Stimulated activated CD8-positive, alpha-beta memory T cell treated with anti-CD3 and anti-CD28 coated beads, Interleukin-15, amount 100 ng/mL, for 48 hours (primary cell): ENCODE results near the gene ATP5F1E.
"Not testable (repeated sequence)": the region's sequence is repeated elsewhere in the genome, so short reads cannot be mapped to it uniquely, and the experiment has no call there.

Source experiments
- DNase-seq, 2 donors: peaks; one replicate each; pipeline ENCODE4 v3.0.0-alpha.2; 2020; ENCODE audit warnings: low read depth in 2 of 2

Gene ATP5F1E

GRCh38 chr20:58990651-58991445, 41.3 kb downstream of the ATP5F1E start:
- DNase-seq: no peak

GRCh38 chr20:58989196-58989595, 42.9 kb downstream of the ATP5F1E start:
- DNase-seq: no peak

DNA sequence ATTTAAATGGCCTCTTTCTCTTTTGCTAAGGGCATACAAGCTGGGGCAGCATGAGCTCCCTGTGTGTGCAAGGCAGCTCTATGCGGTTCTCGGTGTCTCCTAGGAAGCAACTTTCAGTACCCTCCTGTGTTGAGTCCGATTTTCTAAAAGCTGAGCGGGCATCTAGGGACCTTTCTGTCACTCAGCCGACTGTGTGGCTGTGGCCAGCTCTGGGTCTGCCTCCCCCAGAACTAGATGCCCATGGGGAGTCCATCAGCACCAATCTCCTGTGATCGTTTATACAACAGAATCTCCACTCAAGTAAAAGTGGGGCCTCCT, 43.6 kb downstream of the ATP5F1E start:
- no peak for DNase-seq

DNA sequence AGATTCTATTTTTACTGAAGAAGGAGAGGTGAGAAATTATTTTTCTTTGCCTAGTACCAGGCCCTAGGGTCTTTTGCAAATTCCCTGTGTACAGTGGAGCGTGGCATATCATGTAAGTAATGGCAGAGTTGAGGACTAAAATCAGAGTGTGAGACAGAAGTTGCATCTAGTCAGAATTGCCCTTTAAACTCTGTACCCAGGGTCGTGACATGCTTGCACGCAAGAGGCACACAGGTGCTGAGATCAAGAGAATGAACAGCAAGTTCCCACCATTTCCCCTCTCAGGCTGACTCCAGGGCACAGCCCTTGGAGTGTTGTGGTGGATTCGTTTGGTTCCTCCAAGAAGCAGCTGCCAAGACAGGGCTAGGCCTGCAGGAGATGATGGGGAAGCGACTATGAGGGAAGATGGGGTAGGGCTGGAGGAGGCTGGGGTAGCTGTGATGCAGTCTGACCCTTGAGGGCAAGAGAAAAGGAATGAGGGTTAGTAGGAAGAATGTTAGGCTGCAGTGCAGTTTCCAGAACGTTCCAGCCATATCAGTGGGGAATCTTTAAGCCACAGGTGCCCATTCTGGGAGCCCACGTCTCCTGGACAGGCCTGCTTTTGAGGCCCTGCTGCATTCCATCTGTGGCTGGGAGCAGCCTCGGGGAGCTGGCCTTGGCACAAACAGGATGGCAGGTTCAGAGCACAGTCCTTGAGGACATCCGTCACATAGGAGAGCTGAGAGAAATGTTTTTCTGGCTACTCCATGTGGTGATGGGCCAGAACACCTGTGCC, 44.2 kb downstream of the ATP5F1E start:
- no peak for DNase-seq

DNA sequence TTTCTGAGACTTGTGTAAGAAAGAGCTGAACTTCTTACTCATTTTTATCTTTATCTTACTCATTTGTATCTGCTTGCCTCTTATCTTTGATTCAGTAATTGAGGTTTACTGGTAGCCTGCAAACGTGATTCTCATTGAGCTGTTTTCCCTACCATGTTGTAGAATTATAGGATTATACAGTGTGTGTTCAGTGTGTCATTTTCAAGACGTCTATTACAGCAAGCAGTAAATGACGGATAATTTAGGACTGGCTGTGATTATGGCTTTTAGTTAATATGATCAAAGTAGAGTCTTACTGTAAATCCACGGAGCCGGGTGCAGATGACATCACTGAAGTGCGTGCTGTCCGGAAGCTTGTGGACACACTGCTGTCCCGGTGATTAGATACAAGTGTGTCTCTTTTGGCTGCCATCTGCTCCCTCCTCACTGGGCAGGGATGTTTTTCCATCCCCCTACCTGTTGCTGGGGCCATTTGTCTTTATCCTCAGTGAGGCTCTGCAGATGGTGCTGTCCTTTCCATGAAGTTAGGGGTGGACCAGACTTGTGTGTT, 45.1 kb downstream of the ATP5F1E start:
- DNase-seq: no peak

DNA sequence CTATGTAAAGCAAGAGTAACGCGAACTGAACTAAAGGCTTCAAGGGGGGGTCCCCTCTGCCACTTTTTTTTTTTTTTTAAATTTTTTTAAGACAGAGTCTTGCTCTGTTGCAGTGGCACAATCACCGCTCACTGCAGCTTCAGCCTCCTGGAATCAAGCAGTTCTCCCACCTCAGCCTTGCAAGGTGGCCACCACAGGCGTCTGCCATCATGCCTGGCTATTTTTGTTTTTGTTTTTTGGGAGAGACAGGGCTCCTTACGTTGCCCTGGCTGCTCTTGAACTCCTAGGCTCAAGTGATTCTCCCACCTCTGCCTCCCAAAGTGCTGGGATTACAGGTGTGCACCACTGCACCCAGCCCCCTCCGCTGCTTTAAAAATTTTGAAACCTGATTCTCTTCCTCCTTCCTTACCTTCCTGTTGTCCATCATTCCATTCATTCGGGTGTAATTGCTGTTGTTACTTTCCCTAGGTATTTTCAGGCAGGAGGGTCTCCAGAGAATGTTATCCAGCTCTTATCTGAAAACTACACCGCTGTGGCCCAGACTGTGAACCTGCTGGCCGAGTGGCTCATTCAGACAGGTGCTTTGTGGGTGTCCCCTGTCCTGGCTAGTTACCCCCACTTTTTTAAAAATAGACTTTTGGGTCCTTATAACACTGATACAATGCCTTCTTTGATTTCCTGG, 45.7 kb downstream of the ATP5F1E start:
- no peak for DNase-seq

GRCh38 chr20:58985656-58986055, 46.5 kb downstream of the ATP5F1E start:
- DNase-seq: no peak

DNA sequence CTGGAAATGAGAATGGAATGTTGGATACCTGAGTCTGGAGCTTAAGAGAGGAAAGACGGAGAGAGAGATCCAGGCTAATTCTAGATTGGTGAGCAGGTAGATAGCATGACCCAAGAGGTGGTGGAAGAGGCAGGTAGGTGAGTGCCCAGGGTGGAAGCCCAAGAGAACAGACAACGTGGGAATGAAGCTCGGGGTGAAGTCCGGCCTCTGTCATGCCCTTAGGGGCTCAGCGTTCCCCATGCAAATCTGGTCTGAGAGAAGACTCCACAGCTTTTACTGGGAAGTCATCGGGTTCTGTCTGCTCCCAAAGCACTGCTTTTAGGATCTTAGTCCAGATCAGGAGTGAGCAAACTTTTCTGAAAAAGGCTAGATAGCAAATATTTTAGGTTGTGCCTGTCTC, 47.4 kb downstream of the ATP5F1E start:
- no peak for DNase-seq

- DNase-seq: not testable (repeated sequence)
Measured at GRCh38 chr20:58983115-58983468, 49.0 kb downstream of the ATP5F1E start.

DNA sequence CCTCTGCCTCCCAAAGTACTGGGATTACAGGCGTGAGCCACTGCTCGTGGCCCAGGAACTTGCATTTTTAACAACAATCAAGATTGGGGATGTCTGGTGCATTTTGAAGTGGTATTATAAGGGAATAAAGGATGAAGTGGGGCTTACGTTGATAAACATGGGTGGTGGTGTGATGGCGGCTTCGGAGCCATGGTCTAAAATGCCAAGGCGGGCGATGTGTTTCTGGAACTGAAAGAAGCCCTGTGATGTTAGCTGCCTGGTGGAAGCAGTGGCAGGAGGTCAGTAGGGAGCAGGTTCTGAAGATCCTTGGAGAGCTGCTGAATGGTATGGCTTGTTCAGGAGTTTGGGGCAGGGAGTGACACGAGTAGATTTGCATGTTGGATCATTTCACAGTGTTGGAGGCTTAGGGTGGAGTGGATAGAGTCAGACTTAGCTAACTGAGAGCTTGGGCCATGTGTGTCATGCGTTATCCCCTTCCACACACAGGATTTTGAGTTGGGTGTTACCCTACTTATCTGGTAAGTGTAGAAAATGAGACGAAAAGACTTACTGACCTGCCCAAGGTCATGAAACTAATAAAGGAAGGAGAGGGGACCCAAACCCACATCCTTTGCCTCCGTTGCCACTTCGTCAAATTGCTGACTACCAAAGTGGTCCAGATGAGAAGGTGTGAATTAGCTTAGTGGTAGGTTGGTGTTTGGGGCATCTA, 49.6 kb downstream of the ATP5F1E start:
- DNase-seq: no peak

DNA sequence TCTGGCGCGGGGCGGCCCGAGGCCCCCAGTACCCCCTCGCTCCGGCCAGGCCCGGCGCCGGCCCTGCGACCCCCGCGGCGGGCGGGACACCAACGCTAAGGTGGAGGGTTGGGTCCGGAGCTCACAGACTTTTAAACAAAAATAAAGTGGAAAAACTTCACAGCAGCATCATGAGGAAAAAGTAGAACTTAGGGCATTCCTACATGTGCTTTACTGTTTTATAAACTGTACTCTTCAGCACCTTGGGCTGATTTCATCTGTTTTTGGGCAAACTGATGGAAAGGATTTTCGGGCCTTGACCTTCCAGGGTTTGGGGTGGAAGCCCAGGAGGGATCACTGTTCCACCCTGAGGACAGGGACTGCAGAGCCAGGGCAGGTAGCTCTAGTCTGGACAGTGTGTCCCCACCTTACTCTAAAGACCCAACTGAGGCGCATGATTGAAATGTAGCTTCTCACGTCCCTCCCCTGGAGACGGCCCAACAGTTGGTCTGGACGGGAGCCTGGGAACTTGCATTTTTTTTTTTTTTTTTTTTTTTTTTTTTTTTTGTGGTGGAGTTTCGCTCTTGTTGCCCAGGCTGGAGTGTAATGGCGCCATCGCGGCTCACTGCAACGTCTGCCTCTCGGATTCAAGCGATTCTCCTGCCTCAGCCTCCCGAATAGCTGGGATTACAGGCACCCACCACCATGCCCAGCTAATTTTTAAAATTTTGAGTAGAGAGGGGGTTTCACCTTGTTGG, 50.3 kb downstream of the ATP5F1E start:
- no peak for DNase-seq

GRCh38 chr20:58980711-58981627, 51.2 kb downstream of the ATP5F1E start, which contains the start of gene NELFCD:
Gene NELFCD (plus strand): TSS chr20:58981256. CDS start chr20:58981310, 54 bp downstream.
- peak; percentile 81 to 82 for DNase-seq

DNA sequence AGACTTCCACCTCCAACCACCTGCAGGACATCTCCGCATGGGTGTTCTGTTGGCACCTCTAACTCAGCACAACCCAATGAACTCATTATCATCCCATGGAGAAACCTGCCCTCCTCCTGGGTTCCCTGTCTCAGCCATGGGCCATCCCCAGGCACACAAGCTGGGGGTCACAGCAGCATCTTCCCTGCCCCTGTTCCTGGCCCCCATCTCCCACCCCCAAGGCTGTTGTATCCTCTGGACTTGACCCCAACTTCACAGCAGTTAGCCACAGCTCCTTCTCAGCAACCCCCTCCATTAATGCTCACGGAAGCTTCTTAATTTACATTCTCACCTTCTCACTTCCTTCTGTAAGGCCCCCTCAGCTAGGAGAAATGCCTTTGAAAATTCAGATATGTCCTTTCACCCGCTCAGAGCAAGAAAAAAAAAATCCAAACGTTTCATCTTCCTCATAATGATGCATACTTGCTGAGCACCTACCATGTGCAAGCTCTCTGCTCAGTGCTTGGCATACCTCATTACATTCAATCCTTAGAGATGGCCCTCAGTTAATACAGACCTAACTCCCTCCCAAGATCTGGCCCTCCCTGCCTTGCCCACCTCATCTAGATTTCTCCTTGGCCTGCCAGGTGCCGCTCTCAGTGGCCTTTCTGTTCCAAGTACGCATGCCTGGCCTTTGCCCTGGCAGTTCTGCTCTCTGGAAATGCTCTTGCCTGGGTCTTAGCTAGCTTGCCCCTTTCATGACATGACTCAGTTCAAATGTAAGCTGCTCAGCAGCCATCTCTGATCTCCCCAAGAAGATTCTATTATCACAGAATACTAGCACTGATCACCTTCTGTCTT, 53.6 kb downstream of the ATP5F1E start:
- DNase-seq: no peak

DNA sequence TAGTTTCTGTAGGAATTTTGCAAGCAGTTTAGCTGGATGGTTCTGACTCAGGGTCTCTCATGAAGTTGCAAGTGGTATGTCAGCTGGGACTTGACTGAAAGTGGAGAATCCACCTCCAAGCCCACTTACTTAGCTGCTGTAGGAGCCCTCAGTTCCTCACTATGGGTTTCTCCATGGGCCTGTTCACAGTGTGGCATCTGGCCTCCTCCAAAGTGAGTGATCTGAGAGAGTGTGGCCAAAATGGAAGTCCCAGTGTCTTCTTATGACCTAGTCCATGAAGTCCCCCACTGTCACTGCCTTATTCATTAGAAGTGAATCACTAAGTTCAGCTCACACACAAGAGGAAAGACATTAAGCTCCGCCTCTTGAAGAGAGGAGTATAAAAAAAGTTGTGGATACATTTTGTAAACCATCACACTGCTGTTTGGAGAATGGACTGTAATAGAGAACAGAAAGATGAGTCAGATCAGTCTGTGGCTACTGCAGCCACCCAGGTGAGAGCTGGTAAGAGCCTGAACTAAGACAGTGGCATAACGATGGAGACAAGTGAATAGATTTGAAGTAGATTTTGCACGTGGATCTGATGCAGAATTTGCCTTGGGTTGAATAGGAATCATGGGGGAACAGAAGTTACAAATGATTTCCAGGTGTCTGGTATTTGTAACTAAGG, 55.9 kb downstream of the ATP5F1E start:
- no peak for DNase-seq
